ENCODE results near the gene NVL. TPM values are rescaled to one million over a fixed set of nuclear protein-coding genes. Genes with fewer than 3 reads are reported as not detected.
"Not testable (repeated sequence)": the region's sequence is repeated elsewhere in the genome, so short reads cannot be mapped to it uniquely, and the experiment has no call there.

The NVL gene
- total RNA-seq, 4 donors from 2014 or later, result 11.7 to 40.5 (median 15.4) TPM

GRCh38 chr1:224356685-224357625, 27.0 kb upstream of the NVL start, which contains the start of gene CNIH4:
Gene CNIH4, plus strand, starts transcription at chr1:224356879. Its CDS starts 46 bp downstream, at chr1:224356925.
- Histone ChIP-seq H3K27ac (peak within 1 kb of the TSS; percentile 41 to 95 (median 93)), H3K4me3 (peak within 1 kb of the TSS; percentile 58 to 91), H3K4me1 (peaks cover 4 to 34% (median 14%) of the 10 kb centered on the region in 3 donors), H3K36me3 (no peaks in the 10 kb centered on the region), H3K27me3 (no peaks in the 10 kb centered on the region), H3K9me3 (no peaks in the 10 kb centered on the region)
- TF ChIP-seq EP300 (IDR thresholded peaks at IDR 0.05), result no peak
- TF ChIP-seq POLR2A (IDR thresholded peaks at IDR 0.05), result peak; percentile 75 to 86
- TF ChIP-seq POLR2AphosphoS5 (IDR thresholded peaks at IDR 0.05), result peak; percentile 98
- ATAC-seq, result peak; percentile 99
- WGBS, 2 donors (ENCODE audit: low coverage in 1 of 2), result 0 to 1% methylated on average over 8 to 19 of the region's 78 CpGs

GRCh38 chr1:224353975-224354925, 24.3 kb upstream of the NVL start:
- no peaks in the 10 kb centered on the region for H3K27me3 ChIP-seq
- no peaks in the 10 kb centered on the region for H3K9me3 ChIP-seq
- peaks cover 4 to 18% (median 14%) of the 10 kb centered on the region in 3 donors for H3K4me1 ChIP-seq
- TF ChIP-seq POLR2A (IDR thresholded peaks at IDR 0.05), result no peak
- TF ChIP-seq EP300 (IDR thresholded peaks at IDR 0.05), result no peak
- no peak for TF ChIP-seq CTCF (IDR thresholded peaks at IDR 0.05)
- no peak for TF ChIP-seq POLR2AphosphoS5 (IDR thresholded peaks at IDR 0.05)
- no peaks in the 10 kb centered on the region for H3K36me3 ChIP-seq
- H3K27ac ChIP-seq, result no peak overlapping the region
- no peak overlapping the region for H3K4me3 ChIP-seq
- WGBS, 2 donors (ENCODE audit: low coverage in 1 of 2), result 55 to 64% methylated on average over 5 of the region's 5 CpGs
- ATAC-seq, result no peak

- H3K4me1 ChIP-seq, H3K36me3 ChIP-seq, H3K27me3 ChIP-seq, H3K4me3 ChIP-seq, ATAC-seq, H3K27ac ChIP-seq, H3K9me3 ChIP-seq: not testable (repeated sequence)
- WGBS, 2 donors (ENCODE audit: low coverage in 1 of 2), result 96% methylated on average over 5 of the region's 49 CpGs; no CpG with 5 or more reads in 1 of the 2 donors
Observed at GRCh38 chr1:224352436-224353085, 22.6 kb upstream of the NVL start.

- H3K27ac ChIP-seq, H3K27me3 ChIP-seq, ATAC-seq, H3K4me3 ChIP-seq, H3K9me3 ChIP-seq, H3K36me3 ChIP-seq, H3K4me1 ChIP-seq: not testable (repeated sequence)
- WGBS, 2 donors (ENCODE audit: low coverage in 1 of 2), result no CpG with 5 or more reads among the region's 30 CpGs
Observed at GRCh38 chr1:224349716-224350115, 19.7 kb upstream of the NVL start.

GRCh38 chr1:224348137-224348536, 18.2 kb upstream of the NVL start:
- H3K9me3 ChIP-seq, result peaks cover 0 to 18% (median 0%) of the 10 kb centered on the region in 3 donors
- no peak for ATAC-seq
- TF ChIP-seq POLR2AphosphoS5 (IDR thresholded peaks at IDR 0.05) (no peak), EP300 (IDR thresholded peaks at IDR 0.05) (no peak), CTCF (IDR thresholded peaks at IDR 0.05) (no peak), POLR2A (IDR thresholded peaks at IDR 0.05) (no peak)
- no peaks in the 10 kb centered on the region for H3K4me1 ChIP-seq
- no peaks in the 10 kb centered on the region for H3K36me3 ChIP-seq
- H3K27me3 ChIP-seq, result peaks cover 10% of the 10 kb centered on the region
- H3K4me3 ChIP-seq, result no peak overlapping the region
- WGBS, 2 donors (ENCODE audit: low coverage in 1 of 2), result 63 to 68% methylated on average over 2 of the region's 2 CpGs
- no peak overlapping the region for H3K27ac ChIP-seq

GRCh38 chr1:224343679-224344078, 13.7 kb upstream of the NVL start:
- no peaks in the 10 kb centered on the region for H3K36me3 ChIP-seq
- TF ChIP-seq EP300 (IDR thresholded peaks at IDR 0.05), result no peak
- no peak for TF ChIP-seq CTCF (IDR thresholded peaks at IDR 0.05)
- TF ChIP-seq POLR2AphosphoS5 (IDR thresholded peaks at IDR 0.05), result no peak
- TF ChIP-seq POLR2A (IDR thresholded peaks at IDR 0.05), result no peak
- no peak overlapping the region for H3K27ac ChIP-seq
- no peak overlapping the region for H3K4me3 ChIP-seq
- H3K9me3 ChIP-seq, result peaks cover 0 to 25% (median 0%) of the 10 kb centered on the region in 3 donors
- peaks cover 0 to 6% (median 3%) of the 10 kb centered on the region in 3 donors for H3K4me1 ChIP-seq
- 39 to 40% methylated on average over 1 to 3 of the region's 3 CpGs for WGBS, 2 donors (ENCODE audit: low coverage in 1 of 2)
- no peak for ATAC-seq
- peaks cover 39% of the 10 kb centered on the region for H3K27me3 ChIP-seq

- H3K4me1 ChIP-seq, H3K36me3 ChIP-seq, H3K27ac ChIP-seq, ATAC-seq: not testable (repeated sequence)
- Histone ChIP-seq H3K9me3 (peaks cover 0 to 25% (median 0%) of the 10 kb centered on the region in 3 donors), H3K4me3 (peak overlapping the region; percentile 16 to 48), H3K27me3 (peaks cover 33% of the 10 kb centered on the region)
- 14% methylated on average over 9 of the region's 36 CpGs; no CpG with 5 or more reads in 1 of the 2 donors for WGBS, 2 donors (ENCODE audit: low coverage in 1 of 2)
Observed at GRCh38 chr1:224340453-224341384, 10.7 kb upstream of the NVL start.

All from gastroesophageal sphincter (tissue), 4 donors.